H1 (cell line): ENCODE results near the gene CRTAP. TPM values are rescaled to one million over a fixed set of nuclear protein-coding genes. Genes with fewer than 3 reads are reported as not detected.

ENCODE experiments used
- CTCF ChIA-PET: fragments of 300-600 bp; sonication (Branson Sonifier 250); formaldehyde crosslinking; loops from one replicate; lab custom pipeline; 2021; ENCODE audit not compliant: partially characterized antibody; lab: Charles Lee
- POLR2A ChIA-PET: fragments of 300-600 bp; sonication (Branson Sonifier 250); formaldehyde crosslinking; loops from one replicate; lab custom pipeline; 2021; ENCODE audit warnings: inconsistent platforms; ENCODE audit not compliant: partially characterized antibody; lab: Charles Lee
- DNase-seq, 2 experiments: peaks; one replicate each; pipeline versions ENCODE4 v3.0.0 to v3.0.0-alpha.2; 2010 to 2022; ENCODE audit warnings: low spot score in 2 of 2, low read depth in 1 of 2, mixed read lengths in 1 of 2
- FAIRE-seq: peaks from 2 replicates; lab custom pipeline; 2011; peaks lifted over from hg19 to GRCh38; lab: Jason Lieb, UNC
- H2AFZ ChIP-seq: 2 replicates; pipeline ENCODE4 v1.8.1; 2012; ENCODE audit warnings: low read length, inconsistent platforms
- H2AK5ac ChIP-seq: 2 replicates; pipeline ENCODE4 v1.6.1; 2013; ENCODE audit warnings: low read depth, low read length
- H2BK120ac ChIP-seq: replicated peaks from 2 replicates; pipeline ENCODE3; 2013; ENCODE audit warnings: low read depth, low read length, inconsistent platforms
- H2BK12ac ChIP-seq: 2 replicates; pipeline ENCODE4 v1.6.1; 2013; ENCODE audit warnings: low read depth, low read length
- H2BK15ac ChIP-seq: 2 replicates; pipeline ENCODE4 v1.6.1; 2013; ENCODE audit warnings: low read length
- H2BK20ac ChIP-seq: 2 replicates; pipeline ENCODE4 v1.6.1; 2013; ENCODE audit warnings: low read length
- H2BK5ac ChIP-seq: 2 replicates; pipeline ENCODE4 v1.6.1; 2013; ENCODE audit warnings: low read depth, low read length
- H3K14ac ChIP-seq: 2 replicates; pipeline ENCODE4 v1.6.1; 2013; ENCODE audit warnings: inconsistent platforms; ENCODE audit not compliant: insufficient read length
- H3K18ac ChIP-seq: 2 replicates; pipeline ENCODE4 v1.6.1; 2013; ENCODE audit warnings: low read length; ENCODE audit errors: extremely low read depth
- H3K23ac ChIP-seq: 2 replicates; pipeline ENCODE4 v1.6.1; 2013; ENCODE audit warnings: inconsistent platforms; ENCODE audit not compliant: insufficient read length
- H3K23me2 ChIP-seq: 2 replicates; pipeline ENCODE4 v1.6.1; 2013; ENCODE audit warnings: low read depth, low read length
- H3K27ac ChIP-seq: 2 replicates; pipeline ENCODE4 v1.6.1; 2011; ENCODE audit warnings: low read depth, low read length, inconsistent platforms
- H3K27me3 ChIP-seq, 4 experiments: replicated peaks in 1 of 4; 1 replicate in 1 of 4; 2 replicates in 3 of 4; pipeline versions ENCODE4 v1.6.1 to v1.8.1; 2011 to 2013; ENCODE audit warnings: low read length in 3 of 4, mild to moderate bottlenecking in 3 of 4, inconsistent platforms in 2 of 4, mixed read lengths in 2 of 4, moderate library complexity in 1 of 4; ENCODE audit not compliant: control insufficient read depth in 3 of 4, insufficient read depth in 3 of 4; ENCODE audit errors: extremely low read depth in 1 of 4
- H3K36me3 ChIP-seq, 4 experiments: 2 replicates each; pipeline versions ENCODE4 v1.6.1 to v1.8.1; 2011 to 2013; ENCODE audit warnings: mild to moderate bottlenecking in 4 of 4, low read length in 3 of 4, moderate library complexity in 2 of 4, control low read depth in 1 of 4, inconsistent platforms in 1 of 4; ENCODE audit not compliant: insufficient read depth in 4 of 4, control insufficient read depth in 2 of 4
- H3K4ac ChIP-seq: replicated peaks from 2 replicates; pipeline ENCODE3; 2013; ENCODE audit warnings: low read length, low read depth, mixed read lengths, inconsistent platforms; ENCODE audit not compliant: insufficient read length
- H3K4me1 ChIP-seq, 4 experiments: replicated peaks in 1 of 4; 1 replicate in 1 of 4; 2 replicates in 3 of 4; pipeline versions ENCODE4 v1.6.1 to v1.8.1; 2011 to 2013; ENCODE audit warnings: low read length in 3 of 4, inconsistent platforms in 2 of 4, mixed read lengths in 1 of 4; ENCODE audit not compliant: insufficient read depth in 4 of 4, control insufficient read depth in 3 of 4
- H3K4me2 ChIP-seq, 2 experiments: 2 replicates each; pipeline versions ENCODE4 v1.6.1 to v1.8.1; 2011 to 2013; ENCODE audit warnings: low read depth in 2 of 2, low read length in 2 of 2, control low read depth in 1 of 2, inconsistent platforms in 1 of 2, mild to moderate bottlenecking in 1 of 2; ENCODE audit not compliant: insufficient read depth in 1 of 2
- H3K4me3 ChIP-seq, 4 experiments: fragments of 200-600, 300-600 bp in 1 of 4; sonication (generic), shearing (Covaris generic), sonication (Bioruptor Twin) in 1 of 4; 2 replicates each; pipeline versions ENCODE4 v1.5.1 to v1.8.1; 2011 to 2016; ENCODE audit warnings: low read length in 4 of 4, low read depth in 3 of 4, control low read depth in 2 of 4, inconsistent platforms in 2 of 4, mild to moderate bottlenecking in 2 of 4, mixed read lengths in 1 of 4, moderate library complexity in 1 of 4; ENCODE audit not compliant: insufficient read depth in 2 of 4; ENCODE audit errors: extremely low read depth in 1 of 4
- H3K56ac ChIP-seq: replicated peaks from 2 replicates; pipeline ENCODE3; 2013; ENCODE audit warnings: low read depth, mild to moderate bottlenecking, mixed read lengths, low read length, inconsistent platforms; ENCODE audit not compliant: insufficient read length
- H3K79me1 ChIP-seq: 2 replicates; pipeline ENCODE4 v1.6.1; 2013; ENCODE audit warnings: low read depth, low read length, control low read depth
- H3K79me2 ChIP-seq, 2 experiments: 2 replicates each; pipeline versions ENCODE4 v1.6.1 to v1.8.1; 2012 to 2013; ENCODE audit warnings: low read length in 2 of 2, mild to moderate bottlenecking in 2 of 2, inconsistent platforms in 1 of 2; ENCODE audit not compliant: insufficient read depth in 2 of 2, control insufficient read depth in 1 of 2
- H3K9ac ChIP-seq, 4 experiments: replicated peaks in 1 of 4; 1 replicate in 1 of 4; 2 replicates in 3 of 4; pipeline versions ENCODE4 v1.6.1 to v1.8.1; 2011 to 2013; ENCODE audit warnings: low read depth in 3 of 4, low read length in 3 of 4, control low read depth in 2 of 4, mild to moderate bottlenecking in 2 of 4, moderate library complexity in 2 of 4, inconsistent platforms in 1 of 4; ENCODE audit errors: extremely low read depth in 1 of 4
- H3K9me3 ChIP-seq, 2 experiments: 2 replicates each; pipeline versions ENCODE4 v1.6.1 to v1.8.1; 2012 to 2013; ENCODE audit warnings: mild to moderate bottlenecking in 2 of 2, moderate library complexity in 2 of 2, control low read depth in 1 of 2, inconsistent platforms in 1 of 2, low read depth in 1 of 2, low read length in 1 of 2, mixed read lengths in 1 of 2; ENCODE audit not compliant: insufficient read depth in 2 of 2
- H4K20me1 ChIP-seq, 2 experiments: replicated peaks in 1 of 2; 2 replicates each; pipeline versions ENCODE3 to v1.8.1; 2011 to 2013; ENCODE audit warnings: inconsistent platforms in 2 of 2, low read length in 2 of 2, mild to moderate bottlenecking in 1 of 2; ENCODE audit not compliant: insufficient read depth in 2 of 2, control insufficient read depth in 1 of 2
- H4K5ac ChIP-seq: 2 replicates; pipeline ENCODE4 v1.6.1; 2013; ENCODE audit warnings: low read length, low read depth, mixed read lengths, inconsistent platforms; ENCODE audit not compliant: insufficient read length
- H4K8ac ChIP-seq: 2 replicates; pipeline ENCODE4 v1.8.0; 2013; ENCODE audit warnings: mild to moderate bottlenecking, moderate library complexity, low read length, inconsistent platforms; ENCODE audit not compliant: insufficient read depth; ENCODE audit errors: extremely low read depth
- H4K91ac ChIP-seq: replicated peaks from 2 replicates; pipeline ENCODE3; 2013; ENCODE audit warnings: low read length, mixed read lengths, inconsistent platforms; ENCODE audit not compliant: insufficient read length
- KDM4A ChIP-seq: IDR thresholded peaks from one replicate; pipeline ENCODE4 v1.7.1; 2012; ENCODE audit warnings: low read depth, mild to moderate bottlenecking, moderate library complexity, low read length, inconsistent platforms; ENCODE audit not compliant: severe bottlenecking
- SUZ12 ChIP-seq: fragments of 200-600 bp; sonication (generic); IDR thresholded peaks from 2 replicates; pipeline ENCODE4 v1.6.1; 2012; ENCODE audit warnings: mild to moderate bottlenecking, inconsistent platforms, low read length, moderate library complexity, mixed read lengths
- WGBS, 2 experiments: shearing (Covaris generic) in 1 of 2; methylation state at CpG; one replicate each; pipeline versions ENCODE4 v1.1.6 to v1.1.7; 2013 to 2015; ENCODE audit warnings: low lambda C conversion rate in 2 of 2, mixed read lengths in 2 of 2, inconsistent platforms in 1 of 2, low coverage in 1 of 2, missing lambda C conversion rate in 1 of 2; ENCODE audit not compliant: insufficient replicate concordance in 2 of 2, insufficient coverage in 1 of 2, insufficient read length in 1 of 2; ENCODE audit errors: extremely low coverage in 1 of 2, missing lambda C conversion rate in 1 of 2; 5-methylcytosine and 5-hydroxymethylcytosine counted together
- polyA plus RNA-seq, 7 experiments: library from polyadenylated mRNA; depleted of rRNA in 3 of 7; stranded (reverse) in 5 of 7; unstranded in 2 of 7; fragments of >200 nt in 5 of 7; fragments of 200-250 nt in 2 of 7; gene quantifications; 1 replicate in 5 of 7; 2 replicates in 1 of 7; 4 replicates in 1 of 7; pipeline versions ENCODE4 v1.2.1 to v1.2.3, GENCODE V29; 2011 to 2013; ENCODE audit warnings: missing spikeins in 2 of 7, mixed read lengths in 2 of 7
- total RNA-seq: library from RNA; stranded (reverse); fragmentation: NEBNext Ultra II Directional; extraction: Animal tissue kit (Norgen Biotek cat#: 25700); gene quantifications from 2 replicates; pipeline ENCODE4 v1.2.1, GENCODE V29; 2021

Gene CRTAP
- total and polyA plus RNA-seq, 2 of the 8 experiments (the other 6 are each of a cell fraction or from before 2014, with no cell fraction given), result 159 to 188 TPM

DNA sequence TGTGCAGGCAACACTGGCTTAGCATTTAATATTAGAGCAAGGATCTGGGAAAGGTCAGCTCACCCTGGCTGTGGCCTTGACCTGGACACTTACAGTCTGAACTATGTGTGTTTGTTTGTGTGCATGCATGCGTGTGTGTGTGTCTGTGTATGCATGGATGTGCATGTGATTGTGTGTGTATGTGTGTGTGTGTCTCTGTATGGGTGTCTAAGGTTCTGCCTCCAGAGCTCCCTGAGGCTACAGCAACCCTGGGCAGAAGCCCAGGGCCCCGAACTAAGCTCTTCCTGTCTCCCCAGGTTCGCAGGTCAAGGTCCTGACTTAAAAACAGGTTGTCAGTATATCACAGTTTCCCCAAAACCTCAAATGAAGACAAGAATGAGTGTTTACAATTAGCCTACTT, 53.5 kb downstream of the CRTAP start:
- FAIRE-seq, result no peak

More for the DNA sequence above, 53.5 kb downstream of the CRTAP start:
- H3K56ac ChIP-seq, result no peak overlapping the region
- no peak overlapping the region for H2BK20ac ChIP-seq
- no peaks in the 10 kb centered on the region for H3K23me2 ChIP-seq
- H3K23ac ChIP-seq, result no peak overlapping the region
- POLR2A ChIA-PET, result no interaction called here
- H4K8ac ChIP-seq, result no peak overlapping the region
- H3K27me3 ChIP-seq, result no peaks in the 10 kb centered on the region
- no peaks in the 10 kb centered on the region for H3K79me1 ChIP-seq
- WGBS, 2 experiments, result 81% methylated on average over 3 of the region's 3 CpGs; no CpG with 5 or more reads in 1 of the 2 experiments
- no peaks in the 10 kb centered on the region for H4K20me1 ChIP-seq
- no peak overlapping the region for H3K4me2 ChIP-seq
- H3K18ac ChIP-seq, result no peak overlapping the region
- H3K36me3 ChIP-seq, result no peaks in the 10 kb centered on the region
- H2BK5ac ChIP-seq, result no peak overlapping the region
- no peak for DNase-seq
- TF ChIP-seq KDM4A, result no peak
- no peak for TF ChIP-seq SUZ12
- TF ChIP-seq, all 59 proteins: peak for 0
- H2AK5ac ChIP-seq, result no peak overlapping the region
- H3K79me2 ChIP-seq, result no peaks in the 10 kb centered on the region
- H3K27ac ChIP-seq, result no peak overlapping the region
- CTCF ChIA-PET, result interaction anchor here (0.9 to 2.0 kb wide), 10 partner anchors 12 to 618 kb away, joined by 3 to 9 read pairs (median 4); no protein-coding TSS in a partner anchor
- H3K4me1 ChIP-seq, result no peaks in the 10 kb centered on the region
- no peak overlapping the region for H2BK12ac ChIP-seq
- H2AFZ ChIP-seq, result no peak overlapping the region
- no peak overlapping the region for H4K91ac ChIP-seq
- no peak overlapping the region for H3K14ac ChIP-seq
- H3K4me3 ChIP-seq, result no peak overlapping the region
- H3K4ac ChIP-seq, result no peak overlapping the region
- H4K5ac ChIP-seq, result no peak overlapping the region
- H3K9me3 ChIP-seq, result no peaks in the 10 kb centered on the region
- no peak overlapping the region; a peak in 1 of 7 replicates for H3K9ac ChIP-seq
- no peak overlapping the region for H2BK120ac ChIP-seq
- no peak overlapping the region for H2BK15ac ChIP-seq
